ENCODE data around the gene ATG9B.

The ATG9B gene

DNA sequence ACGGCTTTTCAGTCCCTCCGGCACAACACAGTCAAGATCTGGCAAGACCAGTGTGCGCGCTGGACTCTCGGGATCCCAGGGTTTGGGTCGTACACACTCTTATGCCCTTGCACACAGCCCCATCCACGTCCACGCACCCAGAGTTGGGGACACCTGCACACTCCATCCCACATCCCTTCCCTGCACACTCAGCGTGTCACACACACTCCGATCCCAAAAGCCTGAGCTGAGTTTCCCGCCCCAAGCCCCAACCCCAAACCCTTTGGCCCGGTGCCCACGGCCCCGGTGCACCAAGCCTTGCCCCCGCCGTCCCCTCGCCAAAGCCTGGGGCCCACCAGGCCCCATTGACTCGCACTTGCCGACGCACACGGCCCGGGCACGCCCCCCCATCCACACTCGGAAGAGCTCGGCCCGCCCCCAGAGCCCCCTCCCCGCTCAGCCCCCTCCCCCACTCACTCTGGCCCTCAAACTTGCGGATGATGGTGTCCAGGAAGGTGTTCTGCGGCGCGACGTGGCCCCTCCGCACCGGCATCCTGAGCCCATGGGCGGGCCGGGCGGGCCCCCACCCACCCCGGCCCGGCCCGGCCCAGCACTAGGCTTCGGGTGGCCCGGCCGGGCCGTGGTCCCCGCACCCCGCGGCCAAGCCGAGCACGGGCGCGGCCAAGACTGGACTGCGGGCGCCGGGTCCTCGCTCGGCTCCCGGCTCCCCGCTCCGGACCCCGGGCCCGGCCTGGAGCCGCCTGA is 46.7 kb downstream of the ATG9B start:
- DNase-seq = peak; percentile 47 to 71 (median 71)

DNA sequence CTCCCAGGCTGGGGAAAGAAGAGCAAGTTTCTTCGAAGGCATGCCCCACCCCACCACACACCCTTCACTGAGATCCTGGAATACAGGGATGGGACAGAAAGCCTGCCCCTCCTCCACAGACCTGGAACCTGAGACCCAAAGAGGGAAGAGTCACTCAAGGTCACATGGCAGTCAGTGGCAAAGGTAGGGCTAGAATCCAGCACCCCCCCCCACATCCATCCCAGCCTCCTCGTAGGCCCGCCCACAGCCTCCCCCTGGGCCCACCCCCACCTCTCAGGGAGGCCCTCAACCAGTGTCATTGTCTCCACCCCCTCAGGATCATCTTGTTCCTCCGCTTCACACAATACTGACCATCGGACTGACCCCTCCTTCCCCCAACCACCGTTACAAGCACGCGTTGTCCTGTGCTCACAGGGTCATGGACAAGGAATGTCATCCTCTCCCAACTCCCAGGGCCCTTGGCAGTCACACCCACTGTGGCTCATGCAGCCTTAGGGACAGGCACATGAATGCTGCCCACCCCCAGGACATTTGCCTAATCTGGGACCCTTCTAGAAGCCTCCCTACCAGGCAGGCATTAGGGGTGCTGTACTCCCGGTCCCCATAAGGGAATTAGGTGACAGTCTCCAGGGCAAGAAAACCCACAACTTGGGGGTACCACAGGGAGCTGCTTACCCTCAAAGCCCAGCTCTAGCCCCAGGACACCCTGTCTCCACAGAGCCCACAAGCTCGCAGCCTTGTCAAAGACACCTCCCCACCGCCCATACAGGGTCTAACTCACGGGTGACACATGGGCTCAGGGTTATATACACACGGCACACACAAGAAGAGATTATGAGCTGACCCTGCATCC is 47.5 kb downstream of the ATG9B start:
- DNase-seq = peak; percentile 40 to 83 (median 59)

DNA sequence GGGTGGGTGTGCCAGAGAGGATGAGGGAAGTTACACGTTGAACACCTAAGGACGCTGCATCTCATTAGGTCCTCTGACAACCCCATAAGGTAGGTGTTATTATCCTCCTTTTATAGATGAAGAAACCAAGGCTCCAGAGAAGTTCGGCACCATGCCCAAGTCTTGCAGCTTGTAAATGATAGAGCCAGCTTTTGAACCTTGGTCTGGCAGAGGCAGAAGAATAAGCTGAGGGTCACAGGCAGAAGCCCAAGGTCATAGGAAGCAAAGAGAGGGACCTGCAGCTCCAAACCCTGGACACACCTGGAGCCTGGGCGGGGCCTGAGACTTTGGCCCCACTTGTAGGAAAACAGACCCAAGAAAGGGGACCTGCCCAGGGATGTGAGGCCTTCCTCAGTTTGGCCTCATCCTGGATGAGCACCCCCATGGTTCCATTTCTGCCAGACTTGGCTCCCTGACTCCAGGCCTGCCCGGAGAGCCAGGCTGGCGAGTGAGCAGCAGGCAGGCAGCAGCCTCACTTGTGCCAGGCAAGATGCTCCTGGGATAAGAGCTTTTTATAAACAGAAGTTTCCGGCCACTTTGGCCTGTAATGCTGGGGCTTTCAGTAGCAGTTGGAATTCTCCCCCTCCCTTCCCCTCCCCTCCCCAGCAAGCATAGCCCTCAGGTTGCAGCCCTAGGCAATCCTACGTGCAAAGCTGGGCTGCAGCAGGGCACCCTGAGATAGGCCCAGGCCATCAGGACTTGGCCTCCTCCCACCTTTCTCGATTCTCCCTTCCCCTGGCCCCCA is 48.6 kb downstream of the ATG9B start:
- DNase-seq = peak in 1 of 3 experiments; percentile 47

DNA sequence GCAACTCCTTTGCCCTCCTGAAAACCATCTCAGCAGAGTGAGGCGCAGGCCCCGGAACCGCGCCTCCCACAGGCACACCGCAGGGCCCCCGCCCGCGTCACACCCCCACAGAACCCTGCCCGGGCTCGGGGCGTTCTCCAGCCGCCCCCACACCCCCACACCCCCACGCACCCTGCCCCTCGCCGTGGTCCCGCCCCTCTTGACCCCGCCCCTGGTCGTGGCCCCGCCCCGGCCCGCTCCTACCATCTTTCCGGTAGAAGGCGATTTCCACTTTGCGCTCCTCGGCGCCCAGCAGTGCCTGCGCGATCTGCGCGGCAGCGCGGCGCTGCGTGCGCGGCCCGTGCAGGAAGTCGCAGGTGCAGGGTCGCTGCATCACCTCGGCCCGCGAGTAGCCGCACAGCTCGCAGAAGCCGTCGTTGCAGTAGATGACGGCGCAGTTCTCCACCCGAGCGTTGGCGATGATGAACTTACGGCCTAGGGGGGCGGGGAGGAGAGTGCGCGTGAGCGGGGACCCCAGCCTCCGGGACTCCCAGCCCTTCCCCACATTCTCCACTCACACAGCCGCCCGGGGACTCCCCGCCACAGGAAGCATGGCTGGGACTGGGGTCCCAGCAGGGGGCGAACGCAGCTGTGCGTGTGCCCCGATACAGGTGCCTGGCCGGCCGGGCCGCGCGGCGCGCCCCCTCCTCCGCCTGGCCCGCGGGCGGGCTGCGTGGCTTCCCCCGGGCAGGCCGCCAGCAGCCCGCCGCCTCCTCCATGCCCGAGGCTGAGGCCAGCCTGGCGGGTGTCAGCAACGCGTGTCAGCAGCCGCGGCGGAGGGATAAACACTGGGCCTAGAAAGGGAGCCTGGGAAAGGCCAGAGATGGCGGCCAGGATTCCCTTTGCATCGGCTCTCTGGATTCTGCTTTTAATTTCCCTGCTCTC is 49.6 kb downstream of the ATG9B start:
- DNase-seq = peak; percentile 63 to 92 (median 92)

DNA sequence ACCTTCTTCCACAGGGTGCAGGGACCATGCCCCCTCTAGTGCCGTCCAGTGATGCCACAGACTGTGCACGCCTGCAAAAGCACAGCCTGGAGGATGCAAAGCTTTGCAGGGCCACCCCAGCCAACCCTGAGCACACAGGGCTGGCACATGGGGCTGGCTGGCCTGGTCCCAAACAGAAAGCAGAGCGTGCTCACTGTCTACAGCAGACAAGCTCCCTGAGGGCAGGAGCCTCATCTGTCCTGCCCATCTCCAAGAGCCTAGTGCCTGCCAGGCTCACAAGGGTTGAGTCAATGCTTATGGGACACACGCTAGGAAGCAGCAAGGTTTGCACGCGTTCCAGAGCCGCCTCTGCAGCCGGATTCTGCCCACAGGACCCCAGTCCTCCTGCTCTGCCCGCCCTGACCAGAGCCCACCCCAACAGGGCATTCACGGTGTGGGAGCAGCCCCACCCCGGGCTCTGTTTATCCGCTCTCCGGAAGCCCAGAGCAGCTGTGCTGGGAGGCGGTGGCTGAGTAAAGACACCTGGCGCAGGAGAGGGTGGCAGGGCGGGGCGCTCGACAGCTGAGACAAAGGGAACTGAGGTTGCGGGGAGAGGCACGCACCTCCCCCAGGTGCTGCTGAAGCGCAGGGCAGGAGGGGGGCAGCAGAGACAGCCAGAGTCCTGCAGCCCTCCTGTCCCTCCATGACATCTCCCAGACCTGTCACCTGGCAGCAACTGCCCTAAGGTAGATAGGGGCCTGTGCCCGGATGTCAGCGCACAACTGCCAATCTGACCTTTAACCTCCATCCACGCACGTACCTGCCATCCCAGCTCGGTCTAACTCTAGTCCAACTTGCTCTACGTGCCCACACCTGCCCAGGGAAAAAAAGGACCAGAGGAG is 50.5 kb downstream of the ATG9B start:
- peak; percentile 87 to 97 (median 93) for DNase-seq

DNA sequence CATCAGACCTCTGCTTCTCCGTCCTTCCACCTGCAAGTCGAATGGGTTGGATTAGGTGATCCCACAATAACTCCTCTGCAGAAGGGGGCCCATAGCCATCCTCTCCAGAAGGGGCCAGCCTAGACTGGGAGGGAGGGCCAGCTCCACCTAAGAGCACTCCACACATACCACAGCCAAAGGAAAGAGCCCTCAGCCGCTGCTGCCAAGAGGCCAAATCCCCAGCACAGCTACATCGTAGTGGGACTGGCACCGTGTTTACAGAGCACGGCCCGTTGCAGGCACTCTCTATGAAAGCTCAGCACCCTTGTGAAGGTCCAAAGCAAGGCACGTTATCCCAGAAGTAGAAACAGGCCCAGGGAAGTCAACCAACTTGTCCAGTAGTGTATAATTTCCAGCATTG is 51.6 kb downstream of the ATG9B start:
- peak in 1 of 3 experiments; percentile 16 for DNase-seq

DNA sequence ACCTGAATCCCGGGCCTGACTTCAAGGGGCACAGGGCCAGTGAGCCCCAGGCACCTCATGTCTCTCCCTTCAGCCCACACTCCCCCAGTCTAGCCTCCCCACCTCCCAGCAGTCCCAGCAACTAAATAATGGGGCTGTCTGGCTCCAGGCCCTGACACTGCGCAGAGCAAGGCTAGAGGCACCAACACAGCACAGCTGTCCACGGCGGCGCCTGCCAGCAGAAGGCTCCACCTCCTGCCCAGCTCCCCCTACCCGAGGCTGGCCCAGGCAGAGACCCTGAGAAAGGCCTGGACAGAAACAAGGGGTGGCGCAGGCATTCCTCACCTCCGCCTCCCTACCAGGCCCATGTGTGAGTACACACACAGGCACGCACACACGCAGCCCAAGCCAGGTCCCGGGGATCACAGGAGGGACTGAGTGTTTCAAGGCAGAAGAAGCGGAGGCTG is 52.2 kb downstream of the ATG9B start:
- peak in 2 of 3 experiments; percentile 85 to 87 for DNase-seq

DNA sequence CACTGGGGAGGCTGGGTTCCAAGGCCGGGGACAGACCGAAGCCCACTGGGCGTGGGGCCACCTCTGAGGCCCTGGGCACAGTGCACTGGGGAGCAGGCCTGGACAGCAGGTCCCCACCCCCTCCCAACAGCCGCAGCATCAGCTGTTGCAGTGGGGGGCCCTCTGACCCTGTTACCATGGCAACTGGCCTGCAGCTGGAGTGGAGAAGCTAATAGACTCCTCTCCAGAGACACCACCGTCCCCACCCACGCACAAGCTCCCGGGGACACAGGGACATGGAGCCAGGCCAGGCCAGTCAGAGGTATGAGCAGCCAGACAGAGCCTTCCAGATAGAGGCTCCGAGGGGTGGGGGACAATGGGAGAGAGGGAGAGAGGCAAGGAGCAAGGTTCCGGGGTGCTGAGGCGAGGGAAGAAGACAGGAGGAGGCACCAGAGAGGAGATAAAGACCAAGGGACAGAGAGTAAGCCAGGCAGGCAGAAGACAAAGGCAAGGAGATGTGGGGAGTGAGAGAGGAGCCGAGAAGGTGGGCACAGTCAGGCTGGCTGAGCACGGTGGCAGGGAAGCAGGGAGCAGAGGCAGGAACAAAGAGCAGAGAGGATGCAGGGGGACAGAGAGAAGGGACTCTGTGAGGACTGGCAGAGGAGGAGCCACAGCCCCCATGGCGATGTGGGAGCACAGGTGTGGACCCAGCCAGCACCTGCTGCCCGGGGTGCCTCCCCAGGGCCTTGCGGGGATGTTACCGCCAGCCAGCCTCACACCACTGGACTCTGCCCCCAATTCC is 52.9 kb downstream of the ATG9B start:
- peak; percentile 19 to 87 (median 85) for DNase-seq

DNA sequence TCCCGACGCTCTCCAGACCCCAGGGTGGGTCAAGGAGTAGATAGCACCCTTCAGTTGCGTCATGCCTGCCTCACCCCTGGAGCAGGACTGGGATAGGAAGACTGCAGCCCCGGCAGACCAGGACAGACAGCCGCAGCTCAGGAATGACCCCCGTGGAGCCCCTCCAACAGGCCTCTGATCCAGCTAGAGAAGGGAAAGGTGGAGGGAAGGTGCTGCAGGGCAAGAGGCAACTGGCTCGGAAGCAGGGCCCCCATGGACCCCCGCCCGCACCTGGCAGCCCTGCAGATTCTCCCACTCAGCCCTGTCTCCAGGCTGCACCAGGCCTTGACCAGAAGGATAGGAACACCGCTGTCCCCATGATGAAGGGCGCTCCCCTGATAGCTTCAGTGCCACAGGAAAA is 53.9 kb downstream of the ATG9B start:
- no peak for DNase-seq

DNA sequence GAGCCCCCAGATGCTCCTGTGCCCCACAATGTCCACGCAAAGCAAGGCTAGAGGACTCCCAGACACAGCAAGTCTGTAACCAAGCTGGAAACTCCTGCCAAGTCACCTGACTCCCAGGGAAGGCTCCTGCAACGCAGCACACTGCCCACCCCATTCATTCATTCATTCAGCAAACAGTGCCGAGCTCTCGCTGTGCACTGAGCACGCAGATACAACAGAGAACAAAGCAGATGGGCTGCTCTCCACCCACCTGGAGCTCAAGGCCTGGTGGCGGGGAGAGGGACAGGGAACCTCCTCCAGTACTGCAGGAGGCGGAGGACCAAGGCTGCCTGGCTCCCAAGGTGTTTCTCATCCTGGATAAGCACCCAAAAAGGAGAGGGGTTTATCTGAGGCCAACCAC is 54.8 kb downstream of the ATG9B start:
- DNase-seq = peak; percentile 39 to 76 (median 46)

DNA sequence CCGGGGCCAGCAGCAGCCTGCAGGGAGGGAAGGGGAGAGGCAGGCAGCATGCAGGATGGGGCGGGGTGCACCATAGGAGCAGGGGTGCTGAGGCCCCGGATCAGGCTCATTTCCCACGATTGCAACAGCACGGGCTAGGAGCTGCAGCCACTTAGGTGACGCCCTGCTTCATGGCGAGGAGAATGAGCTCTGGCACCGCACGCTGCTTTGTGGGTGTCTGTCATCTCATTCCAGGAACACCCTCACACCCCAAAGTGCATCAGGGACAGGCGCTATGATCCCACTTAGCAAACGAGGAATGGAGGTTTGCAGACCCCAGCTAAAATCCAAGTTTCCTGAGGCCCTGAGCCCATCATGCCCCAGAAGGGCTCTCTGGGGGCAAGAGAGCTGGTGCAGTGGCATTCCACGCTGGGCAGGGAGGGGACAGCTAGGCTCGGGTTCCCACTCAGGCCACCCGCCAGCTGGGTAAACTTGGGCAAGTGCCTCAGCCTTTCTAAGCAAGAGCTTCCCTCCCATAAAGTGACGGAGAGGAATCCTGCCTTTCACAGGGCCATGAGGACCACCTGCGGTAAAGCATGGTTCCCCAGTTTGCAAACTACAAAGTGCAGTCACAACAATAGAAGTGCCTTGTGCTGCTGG is 55.4 kb downstream of the ATG9B start:
- DNase-seq = peak in 2 of 3 experiments; percentile 55 to 66

DNA sequence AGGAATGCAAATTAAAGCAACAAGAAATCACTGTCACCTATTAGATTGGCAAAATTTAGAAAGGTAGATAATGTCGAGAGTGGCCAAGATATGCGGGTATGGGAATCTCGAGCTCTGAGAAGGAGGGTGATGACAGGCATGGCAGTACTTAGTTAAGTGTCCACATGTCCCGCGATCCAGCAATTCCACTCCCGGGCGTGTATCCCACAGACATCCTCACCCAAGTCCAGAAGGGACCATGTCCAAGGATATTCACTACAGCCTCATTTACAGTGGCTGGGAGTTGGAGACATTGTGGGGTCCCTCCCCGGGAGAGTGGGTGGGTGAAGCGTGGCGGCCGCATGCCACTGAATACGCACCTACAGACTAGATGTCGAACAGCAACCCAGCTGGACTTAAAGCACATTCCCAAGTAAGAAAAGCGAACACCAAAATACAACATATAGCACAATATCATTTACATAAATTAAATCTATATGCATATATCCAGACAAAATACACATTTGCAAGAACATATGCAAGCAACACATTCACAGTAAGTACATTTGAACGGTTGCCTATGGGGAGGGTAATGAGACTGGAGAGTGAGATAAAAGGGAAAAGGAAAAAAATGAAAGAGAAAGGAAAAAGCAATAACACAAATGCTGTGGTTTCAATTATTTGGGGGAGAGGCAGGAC is 56.1 kb downstream of the ATG9B start:
- no peak for DNase-seq

DNA sequence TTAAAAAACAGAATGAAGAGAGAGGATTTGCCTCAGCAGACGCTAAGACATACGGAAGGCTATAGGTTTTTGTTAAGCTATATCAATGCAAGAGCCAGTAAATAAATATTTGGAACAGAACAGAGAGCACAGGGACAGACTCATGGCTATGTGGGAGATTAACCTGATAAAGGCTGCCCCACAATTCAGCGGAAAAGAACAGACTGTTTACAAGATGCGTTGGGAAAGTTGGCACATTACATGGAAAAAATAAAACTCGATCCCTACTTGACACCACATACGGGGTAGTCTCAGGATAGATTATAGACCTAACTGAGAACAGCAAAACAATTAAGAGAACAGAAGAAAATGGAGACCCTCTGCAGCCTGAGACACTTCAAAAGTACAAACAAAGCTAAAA is 56.9 kb downstream of the ATG9B start:
- no peak for DNase-seq

DNA sequence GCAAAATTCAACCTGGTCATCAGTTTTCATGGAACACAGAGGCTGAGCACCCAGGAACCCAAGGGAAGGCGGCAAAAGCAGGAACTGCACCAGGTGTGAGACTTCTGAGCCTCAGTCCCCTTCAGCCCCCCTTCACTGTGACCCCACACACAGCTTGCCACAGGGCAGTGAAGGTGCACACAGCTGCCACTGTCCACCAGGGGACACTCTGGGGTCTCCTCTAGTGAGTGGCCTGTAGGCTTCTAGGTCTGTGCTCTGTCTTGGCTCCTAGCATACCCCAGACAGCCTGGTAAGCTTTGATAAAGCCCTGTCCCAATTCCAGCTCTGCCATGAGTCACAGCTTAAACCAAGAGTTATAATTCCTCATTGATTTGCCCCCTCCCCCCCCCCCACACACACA is 58.3 kb downstream of the ATG9B start:
- DNase-seq = peak in 1 of 3 experiments; percentile 54

DNA sequence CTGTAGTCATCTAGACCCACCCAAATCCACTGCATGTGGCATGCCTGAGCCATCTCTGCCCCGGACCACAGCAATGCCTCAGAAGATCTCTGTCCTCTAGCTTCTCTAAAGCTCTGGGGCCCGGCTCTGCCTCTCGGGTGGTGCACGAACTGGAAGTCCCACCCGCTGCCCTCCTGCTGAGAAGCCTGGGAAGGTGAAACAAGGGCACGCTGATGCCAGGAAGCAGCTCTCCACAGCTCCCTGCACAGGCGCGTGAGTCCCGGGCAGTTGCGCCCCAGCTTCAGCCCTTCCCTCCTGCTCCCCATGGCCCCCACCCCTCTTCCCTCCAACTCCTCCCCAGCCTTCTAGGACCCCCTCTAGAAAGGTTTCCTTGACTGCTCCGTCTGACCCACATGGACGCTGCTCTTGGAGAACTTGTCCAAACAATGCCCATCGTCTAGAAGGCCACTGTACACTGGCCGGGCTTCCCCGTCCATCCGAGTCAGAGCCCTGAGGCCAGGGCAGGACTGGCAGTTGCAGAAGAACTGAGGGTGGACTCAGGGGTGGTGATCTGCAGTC is 58.9 kb downstream of the ATG9B start:
- peak in 1 of 3 experiments; percentile 41 for DNase-seq

All from NCI-H1417 (cell line).